HL-60 (cell line): ENCODE data around the gene FGGY.

Experiments
- GABPA ChIP-seq: IDR thresholded peaks from 2 replicates; pipeline ENCODE4 v1.6.1; 2012; ENCODE audit warnings: low read depth
- TF ChIP-seq, protein P1 (sequence below): IDR thresholded peaks from one replicate; pipeline ENCODE4 v1.5.1; 2011; ENCODE audit warnings: low read length, control low read depth, inconsistent platforms; ENCODE audit not compliant: insufficient read depth
- TF ChIP-seq, protein P2 (sequence below): IDR thresholded peaks from 2 replicates; pipeline ENCODE4 v1.6.1; 2012; ENCODE audit warnings: low read depth; ENCODE audit not compliant: insufficient replicate concordance

DNA sequence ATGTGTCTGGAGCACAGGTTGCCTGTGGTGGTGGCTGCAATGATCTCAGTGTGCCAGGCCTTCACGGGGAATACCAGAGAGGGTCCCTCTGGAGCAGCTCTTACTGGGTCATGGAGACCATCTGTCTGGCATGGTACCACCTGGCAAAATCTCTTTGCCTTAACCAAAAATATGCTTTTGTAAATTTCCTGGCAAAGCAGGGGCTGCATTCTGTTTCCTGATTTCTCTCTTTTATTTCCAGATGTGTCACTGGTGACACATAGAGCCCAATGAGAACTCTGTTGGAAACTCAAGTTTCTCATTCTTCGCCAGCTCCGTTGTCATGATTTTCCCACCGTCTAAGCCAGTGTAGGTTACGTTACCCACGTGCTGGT is 136.5 kb downstream of the FGGY start:
- TF ChIP-seq, protein P1, sequence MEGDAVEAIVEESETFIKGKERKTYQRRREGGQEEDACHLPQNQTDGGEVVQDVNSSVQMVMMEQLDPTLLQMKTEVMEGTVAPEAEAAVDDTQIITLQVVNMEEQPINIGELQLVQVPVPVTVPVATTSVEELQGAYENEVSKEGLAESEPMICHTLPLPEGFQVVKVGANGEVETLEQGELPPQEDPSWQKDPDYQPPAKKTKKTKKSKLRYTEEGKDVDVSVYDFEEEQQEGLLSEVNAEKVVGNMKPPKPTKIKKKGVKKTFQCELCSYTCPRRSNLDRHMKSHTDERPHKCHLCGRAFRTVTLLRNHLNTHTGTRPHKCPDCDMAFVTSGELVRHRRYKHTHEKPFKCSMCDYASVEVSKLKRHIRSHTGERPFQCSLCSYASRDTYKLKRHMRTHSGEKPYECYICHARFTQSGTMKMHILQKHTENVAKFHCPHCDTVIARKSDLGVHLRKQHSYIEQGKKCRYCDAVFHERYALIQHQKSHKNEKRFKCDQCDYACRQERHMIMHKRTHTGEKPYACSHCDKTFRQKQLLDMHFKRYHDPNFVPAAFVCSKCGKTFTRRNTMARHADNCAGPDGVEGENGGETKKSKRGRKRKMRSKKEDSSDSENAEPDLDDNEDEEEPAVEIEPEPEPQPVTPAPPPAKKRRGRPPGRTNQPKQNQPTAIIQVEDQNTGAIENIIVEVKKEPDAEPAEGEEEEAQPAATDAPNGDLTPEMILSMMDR = no peak
- TF ChIP-seq, protein P2, sequence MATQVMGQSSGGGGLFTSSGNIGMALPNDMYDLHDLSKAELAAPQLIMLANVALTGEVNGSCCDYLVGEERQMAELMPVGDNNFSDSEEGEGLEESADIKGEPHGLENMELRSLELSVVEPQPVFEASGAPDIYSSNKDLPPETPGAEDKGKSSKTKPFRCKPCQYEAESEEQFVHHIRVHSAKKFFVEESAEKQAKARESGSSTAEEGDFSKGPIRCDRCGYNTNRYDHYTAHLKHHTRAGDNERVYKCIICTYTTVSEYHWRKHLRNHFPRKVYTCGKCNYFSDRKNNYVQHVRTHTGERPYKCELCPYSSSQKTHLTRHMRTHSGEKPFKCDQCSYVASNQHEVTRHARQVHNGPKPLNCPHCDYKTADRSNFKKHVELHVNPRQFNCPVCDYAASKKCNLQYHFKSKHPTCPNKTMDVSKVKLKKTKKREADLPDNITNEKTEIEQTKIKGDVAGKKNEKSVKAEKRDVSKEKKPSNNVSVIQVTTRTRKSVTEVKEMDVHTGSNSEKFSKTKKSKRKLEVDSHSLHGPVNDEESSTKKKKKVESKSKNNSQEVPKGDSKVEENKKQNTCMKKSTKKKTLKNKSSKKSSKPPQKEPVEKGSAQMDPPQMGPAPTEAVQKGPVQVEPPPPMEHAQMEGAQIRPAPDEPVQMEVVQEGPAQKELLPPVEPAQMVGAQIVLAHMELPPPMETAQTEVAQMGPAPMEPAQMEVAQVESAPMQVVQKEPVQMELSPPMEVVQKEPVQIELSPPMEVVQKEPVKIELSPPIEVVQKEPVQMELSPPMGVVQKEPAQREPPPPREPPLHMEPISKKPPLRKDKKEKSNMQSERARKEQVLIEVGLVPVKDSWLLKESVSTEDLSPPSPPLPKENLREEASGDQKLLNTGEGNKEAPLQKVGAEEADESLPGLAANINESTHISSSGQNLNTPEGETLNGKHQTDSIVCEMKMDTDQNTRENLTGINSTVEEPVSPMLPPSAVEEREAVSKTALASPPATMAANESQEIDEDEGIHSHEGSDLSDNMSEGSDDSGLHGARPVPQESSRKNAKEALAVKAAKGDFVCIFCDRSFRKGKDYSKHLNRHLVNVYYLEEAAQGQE = no peak
- TF ChIP-seq GABPA = no peak
